Activated naive CD4-positive, alpha-beta T cell treated with anti-CD3 and anti-CD28 coated beads, Interleukin-2, amount 50 U/mL, for 24 hours (primary cell): Measurements from ENCODE around the gene DBX2.
"Not testable (repeated sequence)": the region's sequence is repeated elsewhere in the genome, so short reads cannot be mapped to it uniquely, and the experiment has no call there.

ENCODE experiments used
- H3K27ac Mint-ChIP-seq: one replicate; pipeline ENCODE4 v1.8.0; 2021; ENCODE audit warnings: mild to moderate bottlenecking, mixed read lengths
- H3K27me3 Mint-ChIP-seq: one replicate; pipeline ENCODE4 v1.8.0; 2021; ENCODE audit warnings: mixed read lengths
- H3K36me3 Mint-ChIP-seq: one replicate; pipeline ENCODE4 v1.8.0; 2021; ENCODE audit warnings: mixed read lengths
- H3K4me1 Mint-ChIP-seq: one replicate; pipeline ENCODE4 v1.8.0; 2021; ENCODE audit warnings: mixed read lengths
- H3K4me3 Mint-ChIP-seq: one replicate; pipeline ENCODE4 v1.8.0; 2021; ENCODE audit warnings: mild to moderate bottlenecking, mixed read lengths
- H3K9me3 Mint-ChIP-seq: one replicate; pipeline ENCODE4 v1.8.0; 2021; ENCODE audit warnings: mixed read lengths

Gene DBX2

DNA sequence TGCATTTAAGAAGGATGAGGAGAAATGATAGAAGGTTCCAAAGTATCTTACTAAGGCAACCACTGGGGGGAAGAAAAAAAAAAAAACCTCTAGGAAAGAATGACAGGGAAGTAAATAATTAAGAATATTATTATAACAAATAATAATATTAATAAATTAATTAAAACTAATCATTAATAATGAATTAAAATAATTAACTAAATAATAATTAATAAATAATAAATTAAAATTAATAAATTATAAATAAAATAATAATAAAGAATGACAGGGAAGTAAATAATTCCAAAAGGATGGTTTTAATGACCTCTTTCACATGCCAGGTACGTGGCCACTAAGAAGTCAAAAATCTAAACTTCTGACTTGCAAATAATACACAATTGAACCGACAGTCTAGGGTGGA lies 9.9 kb downstream of the DBX2 start:
- no peaks in the 10 kb centered on the region for H3K9me3 Mint-ChIP-seq
- no peaks in the 10 kb centered on the region for H3K4me1 Mint-ChIP-seq
- H3K36me3 Mint-ChIP-seq = no peaks in the 10 kb centered on the region
- no peak overlapping the region for H3K4me3 Mint-ChIP-seq
- H3K27me3 Mint-ChIP-seq = peaks cover 11% of the 10 kb centered on the region
- no peak overlapping the region for H3K27ac Mint-ChIP-seq

DNA sequence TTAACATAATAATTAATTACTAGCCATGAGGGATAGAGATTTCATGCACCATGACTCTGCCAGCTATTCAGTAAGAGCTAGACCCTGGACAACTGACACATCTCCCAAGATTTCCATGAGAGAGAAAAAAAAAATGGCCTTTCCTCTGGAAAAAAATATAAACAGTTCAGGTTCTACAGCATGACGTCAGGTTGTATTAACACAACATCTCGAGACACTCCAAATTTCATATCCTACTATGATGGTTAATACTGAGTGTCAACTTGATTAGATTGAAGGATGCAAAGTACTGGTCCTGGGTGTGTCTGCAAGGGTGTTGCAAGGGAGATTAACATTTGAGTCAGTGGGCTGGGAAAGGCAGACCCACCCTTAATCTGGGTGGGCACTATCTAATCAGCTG lies 11.1 kb downstream of the DBX2 start:
- Mint-ChIP-seq H3K9me3 (no peaks in the 10 kb centered on the region), H3K27ac (no peak overlapping the region), H3K4me3 (no peak overlapping the region), H3K4me1 (no peaks in the 10 kb centered on the region), H3K36me3 (no peaks in the 10 kb centered on the region), H3K27me3 (peaks cover 14% of the 10 kb centered on the region)

DNA sequence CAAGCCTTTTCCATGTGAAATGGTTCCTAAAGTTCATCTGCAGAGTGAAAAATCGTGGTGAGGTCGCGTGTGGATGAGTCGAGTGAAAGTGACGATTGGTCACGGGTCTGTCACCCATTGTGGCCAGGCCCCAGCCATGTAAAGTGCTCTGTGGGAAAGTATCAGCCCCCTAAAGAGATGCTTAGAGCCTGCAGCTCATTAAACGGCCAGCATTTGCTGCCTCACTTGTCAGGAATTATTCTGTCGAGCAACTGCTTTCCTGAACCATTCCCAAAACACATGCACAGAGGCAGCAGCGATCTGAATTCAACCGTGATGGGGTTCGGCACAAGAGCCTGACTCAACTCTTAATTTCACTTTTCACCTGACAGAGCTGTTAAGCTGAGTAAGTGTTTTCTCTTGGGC lies 16.0 kb downstream of the DBX2 start:
- Mint-ChIP-seq H3K4me1 (no peaks in the 10 kb centered on the region), H3K27me3 (peaks cover 9% of the 10 kb centered on the region), H3K27ac (no peak overlapping the region), H3K9me3 (no peaks in the 10 kb centered on the region), H3K4me3 (no peak overlapping the region), H3K36me3 (no peaks in the 10 kb centered on the region)

DNA sequence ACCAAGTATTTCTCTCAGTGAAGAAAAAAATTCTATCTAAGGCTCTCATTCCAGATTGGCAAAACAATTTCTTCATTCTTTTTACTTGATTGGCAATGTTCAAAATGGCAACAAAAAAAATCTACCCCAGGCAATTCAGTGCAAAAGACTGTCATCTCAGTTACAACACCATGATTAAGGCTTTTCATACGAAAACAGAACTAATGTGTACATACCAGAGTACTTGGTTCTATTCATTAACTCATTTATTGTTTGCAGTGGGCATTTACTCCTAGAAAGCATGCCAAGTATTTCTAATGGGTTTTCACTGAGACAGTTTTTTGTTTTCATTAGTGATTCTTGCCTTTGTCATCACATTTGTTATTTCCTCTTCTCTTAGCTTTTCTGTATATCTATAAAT lies 33.0 kb downstream of the DBX2 start:
- no peaks in the 10 kb centered on the region for H3K36me3 Mint-ChIP-seq
- H3K4me3 Mint-ChIP-seq = no peak overlapping the region
- H3K9me3 Mint-ChIP-seq = peaks cover 20% of the 10 kb centered on the region
- H3K4me1 Mint-ChIP-seq = no peaks in the 10 kb centered on the region
- no peak overlapping the region for H3K27ac Mint-ChIP-seq
- peaks cover 7% of the 10 kb centered on the region for H3K27me3 Mint-ChIP-seq

DNA sequence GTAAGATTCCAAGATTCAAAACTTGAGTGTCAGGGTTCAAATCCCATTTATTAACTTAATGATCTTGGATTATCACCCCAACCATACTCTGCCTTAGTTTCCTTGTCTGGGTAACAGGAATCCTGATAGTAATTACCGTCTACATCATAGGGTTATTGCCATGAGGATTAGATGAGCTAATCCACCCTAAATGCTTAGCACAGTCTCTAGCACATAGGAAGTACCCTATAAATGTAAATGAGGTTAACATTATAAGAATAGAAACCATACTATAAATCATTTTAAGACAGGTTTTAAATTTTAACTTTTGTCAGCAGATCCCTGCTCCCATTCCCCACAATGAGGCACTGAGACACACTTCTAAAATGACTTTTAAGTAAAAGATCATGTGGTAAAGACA lies 36.5 kb downstream of the DBX2 start:
- H3K9me3 Mint-ChIP-seq = peaks cover 10% of the 10 kb centered on the region
- H3K4me3 Mint-ChIP-seq = no peak overlapping the region
- no peaks in the 10 kb centered on the region for H3K4me1 Mint-ChIP-seq
- H3K27me3 Mint-ChIP-seq = peaks cover 8% of the 10 kb centered on the region
- no peak overlapping the region for H3K27ac Mint-ChIP-seq
- no peaks in the 10 kb centered on the region for H3K36me3 Mint-ChIP-seq

DNA sequence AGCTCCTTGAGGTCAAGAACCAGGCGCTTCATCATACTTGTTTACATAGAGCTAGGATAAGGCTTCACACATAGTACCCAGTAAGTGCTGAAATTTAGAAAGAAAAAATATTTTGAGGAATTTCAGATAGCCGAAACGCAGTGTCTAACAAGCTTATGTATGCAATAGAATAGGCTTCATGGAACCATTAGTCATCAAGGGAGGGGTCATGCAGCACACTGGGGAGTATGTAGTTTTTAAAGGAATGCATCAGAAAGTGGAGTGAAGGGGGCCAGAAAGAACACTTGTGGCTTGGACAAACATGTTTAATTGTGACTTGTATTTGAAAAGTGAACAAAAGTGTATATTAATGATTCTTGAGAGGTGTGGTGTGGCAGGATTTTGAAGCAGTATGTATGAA lies 38.1 kb downstream of the DBX2 start:
- Mint-ChIP-seq H3K4me3 (no peak overlapping the region), H3K9me3 (no peaks in the 10 kb centered on the region), H3K27ac (no peak overlapping the region)

DNA sequence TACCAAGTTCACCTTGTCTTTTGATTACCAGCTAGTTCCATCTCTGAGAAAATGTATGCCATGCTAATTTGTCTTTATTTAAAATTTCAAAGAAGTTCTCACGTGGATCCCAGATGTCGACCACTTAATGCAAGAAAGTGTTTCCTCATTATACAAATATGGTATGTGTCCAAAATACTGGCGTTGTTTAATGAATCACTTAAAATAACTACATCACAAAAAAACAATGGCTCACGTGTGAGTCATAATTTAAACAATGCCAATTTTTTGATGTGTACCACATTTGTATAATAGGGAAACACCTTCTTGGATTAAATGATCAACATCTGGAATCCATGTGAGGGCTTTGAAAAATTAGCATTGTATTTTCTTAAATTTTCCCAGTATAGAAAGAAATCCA lies 40.8 kb downstream of the DBX2 start:
- Mint-ChIP-seq H3K4me1 (no peaks in the 10 kb centered on the region), H3K4me3 (no peak overlapping the region), H3K27ac (no peak overlapping the region), H3K9me3 (no peaks in the 10 kb centered on the region), H3K36me3 (no peaks in the 10 kb centered on the region), H3K27me3 (peaks cover 7% of the 10 kb centered on the region)

More for the DNA sequence above, 38.1 kb downstream of the DBX2 start:
- Mint-ChIP-seq H3K27me3 (peaks cover 10% of the 10 kb centered on the region), H3K36me3 (no peaks in the 10 kb centered on the region), H3K4me1 (no peaks in the 10 kb centered on the region)

DNA sequence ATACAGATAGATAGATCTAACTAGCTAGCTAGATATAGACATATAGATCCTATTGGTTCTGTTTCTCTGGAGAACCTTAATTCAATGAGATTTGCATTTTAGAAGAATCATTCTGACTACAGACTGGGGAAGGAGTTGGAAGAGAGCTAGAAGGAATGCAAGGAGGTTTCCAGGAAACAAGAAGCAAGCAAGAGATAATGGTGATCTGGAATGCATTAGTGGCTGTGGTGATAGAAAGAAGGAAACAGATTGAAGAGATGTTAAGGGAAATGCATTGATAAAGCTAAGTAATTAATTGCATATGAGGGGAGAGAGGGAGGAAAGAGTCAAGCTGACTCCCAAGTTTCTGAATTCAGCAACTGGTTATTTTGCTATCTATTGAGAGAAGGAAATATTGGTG lies 42.7 kb downstream of the DBX2 start:
- H3K4me3 Mint-ChIP-seq = no peak overlapping the region
- no peaks in the 10 kb centered on the region for H3K36me3 Mint-ChIP-seq
- H3K27ac Mint-ChIP-seq = no peak overlapping the region
- H3K27me3 Mint-ChIP-seq = peaks cover 3% of the 10 kb centered on the region
- no peaks in the 10 kb centered on the region for H3K9me3 Mint-ChIP-seq
- no peaks in the 10 kb centered on the region for H3K4me1 Mint-ChIP-seq

DNA sequence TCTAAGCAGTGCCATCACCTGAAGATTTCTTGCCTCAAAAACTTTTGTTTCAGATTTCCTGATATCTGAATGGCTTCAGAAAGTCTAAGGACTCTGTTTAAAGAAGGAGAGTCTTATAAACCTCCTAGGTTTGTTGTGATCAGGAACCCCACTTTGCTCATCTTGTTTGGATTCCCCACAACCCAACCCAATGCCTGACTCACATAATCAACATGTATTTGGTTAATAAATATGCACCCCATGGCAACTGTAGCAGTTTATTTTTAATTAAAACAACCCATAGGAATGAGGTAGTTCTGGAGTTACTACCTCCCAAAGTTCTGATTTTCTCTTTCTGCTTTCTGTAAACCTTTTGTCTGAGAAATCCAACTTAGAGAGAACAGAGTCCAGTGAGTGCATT lies 51.5 kb downstream of the DBX2 start:
- Mint-ChIP-seq H3K27me3 (peaks cover 2% of the 10 kb centered on the region), H3K4me1 (no peaks in the 10 kb centered on the region), H3K9me3 (no peaks in the 10 kb centered on the region), H3K36me3 (no peaks in the 10 kb centered on the region), H3K27ac (no peak overlapping the region), H3K4me3 (no peak overlapping the region)

DNA sequence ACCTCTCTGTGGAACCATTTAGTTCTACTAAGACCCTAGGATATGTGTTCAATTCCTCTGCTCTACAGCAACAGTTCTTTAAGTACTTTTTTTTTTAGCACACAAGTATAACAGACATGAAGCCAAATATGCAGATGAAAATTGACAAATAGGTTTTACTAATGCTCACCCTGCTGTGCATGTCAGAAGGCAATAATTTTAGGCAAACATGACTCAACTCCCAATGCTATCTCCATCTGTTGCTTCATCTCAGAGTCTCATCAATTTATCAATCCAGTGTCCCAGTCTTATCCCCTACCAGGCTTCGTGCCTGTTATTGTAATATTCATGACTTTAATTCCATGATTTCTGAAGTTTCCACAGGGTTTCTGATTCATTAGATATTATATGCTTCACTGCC lies 57.7 kb downstream of the DBX2 start:
- no peaks in the 10 kb centered on the region for H3K36me3 Mint-ChIP-seq
- H3K4me1 Mint-ChIP-seq = no peaks in the 10 kb centered on the region
- peaks cover 5% of the 10 kb centered on the region for H3K27me3 Mint-ChIP-seq
- H3K4me3 Mint-ChIP-seq = no peak overlapping the region
- H3K9me3 Mint-ChIP-seq = no peaks in the 10 kb centered on the region
- no peak overlapping the region for H3K27ac Mint-ChIP-seq

DNA sequence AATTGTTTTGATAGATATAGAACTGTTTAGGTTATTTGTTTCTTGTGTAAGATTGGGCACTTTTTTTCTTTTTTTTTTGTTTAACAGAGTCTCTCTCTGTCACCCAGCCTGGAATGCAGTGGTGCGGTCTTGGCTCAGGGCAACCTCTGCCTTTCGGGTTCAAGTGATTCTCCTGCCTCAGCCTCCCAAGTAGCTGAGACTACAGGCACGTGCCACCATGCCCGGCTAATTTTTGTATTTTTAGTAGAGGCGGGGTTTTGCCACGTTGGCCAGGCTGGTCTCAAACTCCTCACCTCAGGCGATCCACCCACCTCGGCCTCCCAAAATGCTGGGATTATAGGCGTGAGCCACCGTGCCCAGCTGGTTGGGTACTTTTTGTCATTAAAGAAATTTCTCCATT lies 66.0 kb downstream of the DBX2 start:
- H3K9me3 Mint-ChIP-seq, H3K4me3 Mint-ChIP-seq, H3K27ac Mint-ChIP-seq, H3K4me1 Mint-ChIP-seq, H3K36me3 Mint-ChIP-seq: not testable (repeated sequence)
- peaks cover 12% of the 10 kb centered on the region for H3K27me3 Mint-ChIP-seq

DNA sequence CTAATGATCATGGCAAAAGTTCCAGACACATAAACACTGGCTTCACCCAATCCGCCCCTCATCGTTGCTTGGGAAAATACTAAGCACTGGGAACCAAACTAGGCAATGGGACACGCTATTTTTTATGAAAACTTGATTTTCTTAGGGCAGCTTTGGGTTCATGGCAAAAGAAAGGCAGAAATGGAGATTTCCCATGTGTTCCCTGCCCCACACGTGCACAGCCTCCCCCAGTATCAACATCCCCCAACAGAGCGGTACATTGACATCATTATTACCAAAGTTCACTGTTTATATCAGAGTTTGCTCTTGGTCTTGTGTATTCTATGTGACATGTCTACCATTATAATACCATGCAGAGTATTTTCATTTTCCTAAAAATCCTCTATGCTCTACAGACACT lies 71.0 kb downstream of the DBX2 start:
- Mint-ChIP-seq H3K27me3 (no peaks in the 10 kb centered on the region), H3K4me1 (no peaks in the 10 kb centered on the region), H3K27ac (no peak overlapping the region), H3K36me3 (no peaks in the 10 kb centered on the region), H3K4me3 (no peak overlapping the region), H3K9me3 (no peaks in the 10 kb centered on the region)

DNA sequence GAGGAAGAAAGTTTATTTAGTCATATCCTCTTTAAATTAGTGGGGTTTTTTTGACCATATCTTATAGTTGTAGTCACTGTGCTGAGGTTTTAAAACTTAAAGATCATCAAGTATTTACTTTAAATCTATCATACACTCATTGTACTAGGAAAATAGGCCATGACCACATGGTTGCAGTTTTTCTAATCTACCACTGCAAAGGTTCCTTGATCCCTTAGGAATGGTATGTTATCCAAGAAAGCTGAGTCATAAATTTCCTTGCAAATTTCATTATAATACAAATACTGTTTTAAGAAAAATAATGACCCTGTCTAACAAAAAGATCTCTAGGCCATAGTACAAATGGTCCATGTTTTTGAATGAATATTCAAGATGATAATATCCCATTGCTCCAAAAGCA lies 74.7 kb downstream of the DBX2 start:
- no peak overlapping the region for H3K27ac Mint-ChIP-seq
- H3K36me3 Mint-ChIP-seq = no peaks in the 10 kb centered on the region
- H3K9me3 Mint-ChIP-seq = no peaks in the 10 kb centered on the region
- no peaks in the 10 kb centered on the region for H3K4me1 Mint-ChIP-seq
- no peaks in the 10 kb centered on the region for H3K27me3 Mint-ChIP-seq
- no peak overlapping the region for H3K4me3 Mint-ChIP-seq

DNA sequence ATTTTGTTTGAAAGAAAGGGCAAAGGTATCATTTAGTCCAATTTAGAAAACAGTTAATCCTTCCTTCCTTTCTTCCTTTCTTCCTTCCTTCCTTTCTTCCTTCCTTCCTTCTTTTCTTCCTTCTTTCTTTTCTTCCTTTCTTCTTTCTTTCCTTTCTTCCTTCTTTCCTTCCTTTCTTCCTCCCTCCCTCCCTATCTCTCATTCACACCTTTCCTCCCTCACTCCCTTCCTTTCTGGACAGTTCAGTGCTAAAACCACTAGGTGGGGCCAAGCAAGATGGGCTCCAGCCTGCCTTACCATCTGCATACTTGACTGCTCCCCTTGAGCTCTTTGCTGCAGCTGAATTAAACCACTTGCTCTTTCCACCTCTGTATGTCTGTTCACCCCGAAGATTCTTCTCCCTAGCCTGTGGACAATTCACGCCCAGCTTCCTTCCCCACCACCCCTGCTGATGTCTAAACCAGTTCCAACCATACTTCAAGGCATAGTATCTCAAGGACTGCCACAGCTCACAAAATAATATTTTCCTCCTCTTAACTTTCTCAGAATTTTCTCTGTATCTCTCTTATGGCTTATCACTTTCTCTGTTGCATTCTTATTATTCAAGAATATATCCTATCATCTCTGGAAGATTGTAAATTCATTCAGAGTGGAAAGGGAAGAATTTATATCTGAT lies 78.0 kb downstream of the DBX2 start:
- Mint-ChIP-seq H3K27me3 (no peaks in the 10 kb centered on the region), H3K4me1 (peaks cover 6% of the 10 kb centered on the region), H3K4me3 (no peak overlapping the region), H3K9me3 (no peaks in the 10 kb centered on the region), H3K27ac (no peak overlapping the region), H3K36me3 (no peaks in the 10 kb centered on the region)

DNA sequence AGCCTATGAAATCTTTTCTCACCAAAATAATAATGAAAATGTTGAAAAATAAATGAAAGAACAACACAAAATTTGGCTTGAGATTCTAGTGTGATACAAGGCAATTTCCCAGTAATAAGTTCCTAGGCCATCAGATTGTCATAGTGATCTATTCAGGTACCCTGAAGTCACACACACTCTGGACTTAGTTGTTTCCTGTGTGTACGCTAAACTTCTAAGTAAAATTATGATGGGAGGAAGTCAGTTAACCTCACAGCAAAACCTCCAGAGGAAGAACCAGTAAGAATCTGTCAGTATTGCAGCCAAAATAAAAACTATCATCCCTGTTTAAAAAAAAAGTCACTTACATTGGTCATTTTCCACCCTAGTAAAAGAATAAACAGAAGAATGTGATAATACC lies 81.9 kb downstream of the DBX2 start:
- Mint-ChIP-seq H3K4me3 (no peak overlapping the region), H3K27me3 (no peaks in the 10 kb centered on the region), H3K27ac (no peak overlapping the region), H3K36me3 (no peaks in the 10 kb centered on the region), H3K9me3 (no peaks in the 10 kb centered on the region), H3K4me1 (peaks cover 6% of the 10 kb centered on the region)
